Fibroblast of the aortic adventitia (primary cell): ENCODE results near the gene SARM1. TPM values are rescaled to one million over a fixed set of nuclear protein-coding genes. Genes with fewer than 3 reads are reported as not detected.

Experiments
- DNase-seq: peaks from one replicate; pipeline ENCODE4 v3.0.0-alpha.2; 2010; ENCODE audit warnings: low read depth
- H3K4me3 ChIP-seq: 2 replicates; pipeline ENCODE4 v1.5.1; 2011; ENCODE audit warnings: low read depth, mild to moderate bottlenecking, control low read depth, low read length, moderate library complexity
- total RNA-seq: library from RNA; depleted of rRNA; stranded (reverse); fragments of >200 nt; gene quantifications from 2 replicates; pipeline ENCODE4 v1.2.3, GENCODE V29; 2012; ENCODE audit warnings: low replicate concordance
- TF ChIP-seq, protein P1 (sequence below): IDR thresholded peaks from 2 replicates; pipeline ENCODE4 v1.5.1; 2011; ENCODE audit warnings: mild to moderate bottlenecking, low read length, control low read depth, inconsistent platforms; ENCODE audit not compliant: insufficient read depth

The SARM1 gene
- total RNA-seq, 1 donor = 9.0 TPM

DNA sequence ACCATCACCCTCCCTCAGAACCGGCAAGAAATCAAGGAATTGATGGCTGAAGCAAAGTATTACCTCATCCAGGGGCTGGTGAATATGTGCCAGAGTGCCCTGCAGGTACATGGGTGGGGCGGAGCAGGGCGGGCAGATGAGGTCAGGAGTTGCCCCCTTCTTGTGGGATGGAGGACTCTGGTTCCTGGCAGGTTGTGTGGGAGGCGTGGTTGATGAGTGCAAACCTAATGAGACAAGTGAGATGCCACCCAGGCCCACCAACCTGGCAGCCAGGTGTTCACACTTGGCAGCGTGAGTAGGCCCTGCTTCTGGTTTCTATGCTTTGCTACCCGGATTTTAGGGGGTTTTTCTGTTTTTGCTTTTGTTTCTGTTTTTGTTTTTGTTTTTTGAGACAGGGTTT, 31.1 kb upstream of the SARM1 start:
- DNase-seq = no peak
- TF ChIP-seq, protein P1, sequence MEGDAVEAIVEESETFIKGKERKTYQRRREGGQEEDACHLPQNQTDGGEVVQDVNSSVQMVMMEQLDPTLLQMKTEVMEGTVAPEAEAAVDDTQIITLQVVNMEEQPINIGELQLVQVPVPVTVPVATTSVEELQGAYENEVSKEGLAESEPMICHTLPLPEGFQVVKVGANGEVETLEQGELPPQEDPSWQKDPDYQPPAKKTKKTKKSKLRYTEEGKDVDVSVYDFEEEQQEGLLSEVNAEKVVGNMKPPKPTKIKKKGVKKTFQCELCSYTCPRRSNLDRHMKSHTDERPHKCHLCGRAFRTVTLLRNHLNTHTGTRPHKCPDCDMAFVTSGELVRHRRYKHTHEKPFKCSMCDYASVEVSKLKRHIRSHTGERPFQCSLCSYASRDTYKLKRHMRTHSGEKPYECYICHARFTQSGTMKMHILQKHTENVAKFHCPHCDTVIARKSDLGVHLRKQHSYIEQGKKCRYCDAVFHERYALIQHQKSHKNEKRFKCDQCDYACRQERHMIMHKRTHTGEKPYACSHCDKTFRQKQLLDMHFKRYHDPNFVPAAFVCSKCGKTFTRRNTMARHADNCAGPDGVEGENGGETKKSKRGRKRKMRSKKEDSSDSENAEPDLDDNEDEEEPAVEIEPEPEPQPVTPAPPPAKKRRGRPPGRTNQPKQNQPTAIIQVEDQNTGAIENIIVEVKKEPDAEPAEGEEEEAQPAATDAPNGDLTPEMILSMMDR = no peak
- H3K4me3 ChIP-seq = no peak overlapping the region

DNA sequence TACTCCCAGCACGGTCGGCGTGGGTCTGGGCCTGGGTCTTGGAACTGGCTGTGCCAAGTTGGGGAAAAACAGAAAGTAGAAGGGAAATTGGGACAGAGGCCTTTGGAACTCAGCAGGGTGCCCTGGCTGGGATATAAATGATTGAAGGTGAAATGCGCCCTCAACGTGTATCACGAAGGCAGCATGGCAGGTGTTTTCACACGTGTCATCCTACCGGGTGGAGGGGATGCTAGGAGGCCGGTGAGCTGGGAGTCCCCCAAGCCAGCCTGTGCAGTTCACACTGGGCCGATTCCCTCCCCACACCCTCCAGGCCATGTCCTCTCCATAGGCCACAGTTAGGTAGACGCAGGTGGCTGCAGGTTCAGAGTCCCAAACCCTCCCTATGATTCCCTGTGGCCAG, 30.0 kb upstream of the SARM1 start:
- no peak for DNase-seq
- H3K4me3 ChIP-seq = no peak overlapping the region
- TF ChIP-seq, protein P1 = no peak

DNA sequence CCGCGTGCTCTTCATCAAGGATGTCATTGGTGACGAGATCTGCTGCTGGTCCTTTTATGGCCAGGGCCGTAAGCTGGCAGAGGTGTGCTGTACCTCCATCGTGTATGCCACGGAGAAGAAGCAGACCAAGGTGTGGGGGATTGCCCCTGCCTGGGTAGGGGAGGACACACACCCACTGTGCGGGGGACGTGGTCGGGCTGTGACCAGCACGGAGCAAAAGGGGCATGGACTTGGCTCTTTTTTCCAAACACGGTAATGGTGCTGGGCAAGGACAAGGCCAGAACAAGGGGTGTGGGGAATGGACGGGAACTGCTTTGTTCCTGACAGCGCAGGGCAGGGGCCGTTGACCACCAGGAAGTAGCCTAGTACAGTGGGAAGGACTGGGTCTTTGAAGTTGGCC, 29.2 kb upstream of the SARM1 start:
- TF ChIP-seq, protein P1 = no peak
- no peak for DNase-seq

DNA sequence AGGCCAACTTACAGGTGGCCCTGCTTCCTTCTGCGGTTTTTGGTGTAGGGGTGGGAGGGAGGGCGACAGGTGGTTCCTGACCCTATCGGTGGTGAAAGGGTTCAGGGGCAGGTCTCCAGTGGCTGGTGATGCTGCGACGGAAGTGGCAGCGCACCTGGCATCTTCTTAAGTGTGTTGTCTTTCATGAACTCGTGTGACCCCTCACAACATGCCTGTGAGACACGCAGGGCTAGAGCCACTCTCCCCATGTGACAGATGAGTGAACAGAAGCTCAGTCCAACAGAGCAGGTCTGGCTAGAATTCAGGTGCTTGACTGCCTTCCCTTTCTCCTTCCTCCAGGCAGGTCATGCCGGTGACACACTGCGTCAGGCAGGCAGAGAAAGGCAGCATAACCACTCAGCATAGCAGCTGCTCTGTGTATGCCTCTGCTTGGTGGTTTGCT, 28.0 kb upstream of the SARM1 start:
- TF ChIP-seq, protein P1 = no peak
- no peak overlapping the region for H3K4me3 ChIP-seq
- DNase-seq = no peak

More for the DNA sequence above, 29.2 kb upstream of the SARM1 start:
- H3K4me3 ChIP-seq = no peak overlapping the region

DNA sequence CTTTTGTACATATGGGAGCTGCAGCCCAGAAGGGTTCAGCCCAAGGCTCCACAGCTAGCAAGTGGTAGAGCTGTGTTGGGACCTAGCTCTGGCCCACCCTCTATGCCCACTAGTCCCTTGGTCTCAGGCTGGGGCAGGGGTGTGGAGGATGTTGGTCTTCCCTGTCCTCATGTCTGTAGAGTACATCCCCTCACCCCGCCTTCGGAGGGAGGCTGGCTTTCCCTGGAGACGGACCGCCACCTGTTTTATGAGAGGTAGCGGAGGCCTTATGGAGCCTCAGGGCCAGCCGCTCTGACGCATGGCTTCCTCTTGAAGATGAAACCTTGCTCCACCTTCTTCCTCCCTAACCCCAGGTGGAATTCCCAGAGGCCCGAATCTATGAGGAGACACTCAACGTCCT, 27.5 kb upstream of the SARM1 start:
- no peak for DNase-seq
- TF ChIP-seq, protein P1 = no peak
- no peak overlapping the region for H3K4me3 ChIP-seq

DNA sequence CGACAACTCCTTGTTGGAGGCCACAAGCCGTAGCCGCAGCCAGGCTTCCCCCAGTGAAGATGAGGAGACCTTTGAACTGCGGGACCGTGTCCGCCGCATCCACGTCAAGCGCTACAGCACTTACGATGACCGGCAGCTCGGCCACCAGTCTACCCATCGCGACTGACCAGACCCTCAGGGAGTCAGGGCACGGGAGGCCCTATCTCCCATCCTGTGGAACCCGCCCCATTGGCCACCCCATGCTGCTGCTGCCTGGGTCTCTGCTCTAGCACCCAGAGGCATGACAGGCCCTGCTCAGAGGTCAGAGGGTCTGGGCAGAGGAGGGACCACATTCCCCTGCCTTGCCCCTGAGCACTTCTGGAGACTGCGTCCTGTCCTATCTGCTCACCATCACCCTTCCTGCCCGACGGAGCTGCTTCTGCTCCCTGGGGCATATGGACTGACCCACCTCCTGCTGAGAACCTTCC, 27.0 kb upstream of the SARM1 start:
- no peak overlapping the region for H3K4me3 ChIP-seq
- TF ChIP-seq, protein P1 = no peak
- DNase-seq = no peak
